Measurements from ENCODE around the gene UBN2. TPM values are rescaled to one million over a fixed set of nuclear protein-coding genes. Genes with fewer than 3 reads are reported as not detected.

UBN2 gene
- total and polyA plus RNA-seq, 2 of the 13 experiments (the other 11 are each of a cell fraction or from before 2014, with no cell fraction given), result 5.6 to 5.7 TPM

- DNase-seq (ENCODE audit: low spot score), result no peak
- CTCF ChIA-PET (ENCODE audit: low intra/inter-chr PET ratio, low total read pairs), result no interaction called here
- 98% methylated on average over 4 of the region's 4 CpGs for WGBS (ENCODE audit: low lambda C conversion rate)
- Histone ChIP-seq H3K36me3 (replicated peaks in 1 of 2; ENCODE audit: control insufficient read depth in 1 of 2, insufficient read depth in 2 of 2, low read length in 2 of 2) (peaks cover 0 to 5% of the 10 kb centered on the region in 2 experiments; a peak in 1 of 5 replicates), H3K9ac (ENCODE audit: insufficient read depth, low read depth, low read length) (no peak overlapping the region), H4K20me1 (ENCODE audit: insufficient read depth, low read length) (no peaks in the 10 kb centered on the region), H2AFZ (ENCODE audit: low read length) (no peak overlapping the region), H3K27ac (ENCODE audit: extremely low read length, insufficient read depth, low read length) (no peak overlapping the region), H3K9me3 (ENCODE audit: low read length) (no peaks in the 10 kb centered on the region), H3K79me2 (ENCODE audit: insufficient read depth, low read length) (no peaks in the 10 kb centered on the region), H3K4me2 (ENCODE audit: low read depth, low read length) (no peak overlapping the region), H3K4me3 (replicated peaks in 1 of 3; ENCODE audit: insufficient read depth in 1 of 3, low read depth in 2 of 3, low read length in 3 of 3) (no peak overlapping the region), H3K27me3 (ENCODE audit: control insufficient read depth in 1 of 2, insufficient read depth in 2 of 2, low read length in 2 of 2) (no peaks in the 10 kb centered on the region), H3K4me1 (ENCODE audit: insufficient read depth, low read length) (peaks cover 57% of the 10 kb centered on the region)
- intact Hi-C loops (cut with micrococcal nuclease; ENCODE audit: unreplicated experiment), result no loop called here
- BruUV-seq (replicated peaks), result no TSS peak
- no peak for ATAC-seq
- TF ChIP-seq ZNF747 (CRISPR knock-in tag; IDR thresholded peaks at IDR 0.05; ENCODE audit: borderline replicate concordance), result 0 out of 2 replicates have a peak, but pooled peaks have one; percentile 2
- TF ChIP-seq ZNF557 (CRISPR knock-in tag; IDR thresholded peaks at IDR 0.05), result no peak
- TF ChIP-seq ZNF784 (CRISPR knock-in tag; IDR thresholded peaks at IDR 0.05; ENCODE audit: borderline replicate concordance), result no peak
- no peak for TF ChIP-seq ZNF570 (CRISPR knock-in tag; IDR thresholded peaks at IDR 0.05; ENCODE audit: borderline replicate concordance)
- TF ChIP-seq EHMT2 (IDR thresholded peaks at IDR 0.05; ENCODE audit: borderline replicate concordance, low read depth, low read length), result no peak
- no peak for TF ChIP-seq HMGXB4 (CRISPR knock-in tag; IDR thresholded peaks at IDR 0.05; ENCODE audit: borderline replicate concordance in 1 of 2, low read depth in 1 of 2)
- TF ChIP-seq RERE (CRISPR knock-in tag; IDR thresholded peaks at IDR 0.05; ENCODE audit: low read depth), result no peak
- POLR2A ChIA-PET, result interaction anchor here (0.9 to 1.1 kb wide), 2 partner anchors 45 to 46 kb away, joined by 3 read pairs; no protein-coding TSS in a partner anchor
- no peak for FAIRE-seq
- in situ Hi-C loops (cut with HindIII; ENCODE audit: extremely low pct_ligation_motif_present, low pct_unique_long_range_greater_than_20kb), result no loop called here
Observed at GRCh38 chr7:139294241-139294640, 63.2 kb downstream of the UBN2 start.
